ENCODE data around the gene TRABD2B.

The TRABD2B gene

GRCh38 chr1:47930210-47930840 lies 66.9 kb downstream of the TRABD2B start:
- Histone ChIP-seq H3K27ac (ENCODE audit: low read depth, low read length) (no peak overlapping the region), H3K79me2 (ENCODE audit: insufficient read depth, low read length) (no peaks in the 10 kb centered on the region), H3K4me2 (ENCODE audit: low read depth, low read length, poor library complexity, severe bottlenecking) (no peak overlapping the region), H3K4me3 (ENCODE audit: insufficient read depth, low read length, poor library complexity, severe bottlenecking) (no peak overlapping the region), H2AFZ (ENCODE audit: low read depth, low read length, severe bottlenecking) (no peak overlapping the region), H3F3A (ENCODE audit: insufficient read depth) (no peaks in the 10 kb centered on the region), H3K9me2 (replicated peaks; ENCODE audit: insufficient read depth, low read length) (no peaks in the 10 kb centered on the region), H3K36me3 (ENCODE audit: low read length) (no peaks in the 10 kb centered on the region), H3K9ac (ENCODE audit: low read length) (no peak overlapping the region), H4K20me1 (ENCODE audit: low read depth, low read length) (no peaks in the 10 kb centered on the region), H3K9me3 (ENCODE audit: insufficient read depth, low read length) (no peaks in the 10 kb centered on the region), H3K27me3 (ENCODE audit: low read length) (no peaks in the 10 kb centered on the region)
- TF ChIP-seq EZH2phosphoT487 (conservative IDR thresholded peaks at IDR 0.05; ENCODE audit: low read length) (no peak), CTCF (IDR thresholded peaks at IDR 0.05; ENCODE audit: insufficient read depth, low read length, poor library complexity, severe bottlenecking) (no peak)

- Histone ChIP-seq H3K9me3 (ENCODE audit: insufficient read depth, low read length) (no peaks in the 10 kb centered on the region), H2AFZ (ENCODE audit: low read depth, low read length, severe bottlenecking) (no peak overlapping the region), H3K9me2 (replicated peaks; ENCODE audit: insufficient read depth, low read length) (no peaks in the 10 kb centered on the region), H3K79me2 (ENCODE audit: insufficient read depth, low read length) (no peaks in the 10 kb centered on the region), H3F3A (ENCODE audit: insufficient read depth) (no peaks in the 10 kb centered on the region), H4K20me1 (ENCODE audit: low read depth, low read length) (no peaks in the 10 kb centered on the region), H3K36me3 (ENCODE audit: low read length) (no peaks in the 10 kb centered on the region), H3K9ac (ENCODE audit: low read length) (no peak overlapping the region), H3K27me3 (ENCODE audit: low read length) (no peaks in the 10 kb centered on the region), H3K4me3 (ENCODE audit: insufficient read depth, low read length, poor library complexity, severe bottlenecking) (no peak overlapping the region), H3K27ac (ENCODE audit: low read depth, low read length) (no peak overlapping the region), H3K4me2 (ENCODE audit: low read depth, low read length, poor library complexity, severe bottlenecking) (no peak overlapping the region)
- TF ChIP-seq EZH2phosphoT487 (conservative IDR thresholded peaks at IDR 0.05; ENCODE audit: low read length) (no peak), CTCF (IDR thresholded peaks at IDR 0.05; ENCODE audit: insufficient read depth, low read length, poor library complexity, severe bottlenecking) (no peak)
Measured at GRCh38 chr1:47927165-47927564, 70.0 kb downstream of the TRABD2B start.

GRCh38 chr1:47926461-47926999 lies 70.7 kb downstream of the TRABD2B start:
- H3K9me3 ChIP-seq (ENCODE audit: insufficient read depth, low read length): no peaks in the 10 kb centered on the region
- H3K27me3 ChIP-seq (ENCODE audit: low read length): no peaks in the 10 kb centered on the region
- no peaks in the 10 kb centered on the region for H3K36me3 ChIP-seq (ENCODE audit: low read length)
- H4K20me1 ChIP-seq (ENCODE audit: low read depth, low read length): no peaks in the 10 kb centered on the region
- TF ChIP-seq EZH2phosphoT487 (conservative IDR thresholded peaks at IDR 0.05; ENCODE audit: low read length) (no peak), CTCF (IDR thresholded peaks at IDR 0.05; ENCODE audit: insufficient read depth, low read length, poor library complexity, severe bottlenecking) (no peak)
- H3K4me3 ChIP-seq (ENCODE audit: insufficient read depth, low read length, poor library complexity, severe bottlenecking): no peak overlapping the region
- no peaks in the 10 kb centered on the region for H3K9me2 ChIP-seq (replicated peaks; ENCODE audit: insufficient read depth, low read length)
- H2AFZ ChIP-seq (ENCODE audit: low read depth, low read length, severe bottlenecking): no peak overlapping the region
- no peaks in the 10 kb centered on the region for H3F3A ChIP-seq (ENCODE audit: insufficient read depth)
- H3K9ac ChIP-seq (ENCODE audit: low read length): no peak overlapping the region
- H3K27ac ChIP-seq (ENCODE audit: low read depth, low read length): no peak overlapping the region
- no peak overlapping the region for H3K4me2 ChIP-seq (ENCODE audit: low read depth, low read length, poor library complexity, severe bottlenecking)
- no peaks in the 10 kb centered on the region for H3K79me2 ChIP-seq (ENCODE audit: insufficient read depth, low read length)
